ENCODE data around the gene TFAP2D.

GRCh38 chr6:50818020-50818419 is 104.7 kb downstream of the TFAP2D start:
- TF ChIP-seq CTCF (IDR thresholded peaks at IDR 0.05) (no peak), EZH2 (IDR thresholded peaks at IDR 0.05) (peak; percentile 34), EZH2phosphoT487 (IDR thresholded peaks at IDR 0.05) (no peak)

Measured in neural progenitor cell (in vitro differentiated cells).